BE2C (cell line): ENCODE data around the gene ATP5ME.
"Not testable (repeated sequence)": the region's sequence is repeated elsewhere in the genome, so short reads cannot be mapped to it uniquely, and the experiment has no call there.

Source experiments
- DNase-seq: peaks from one replicate; pipeline ENCODE4 v3.0.0-alpha.2; 2020
- H3K27me3 ChIP-seq: fragments of 250-450 bp; sonication (Bioruptor Pico); 2 replicates; pipeline ENCODE4 v1.5.1; 2020; ENCODE audit warnings: mild to moderate bottlenecking
- H3K36me3 ChIP-seq: fragments of 250-450 bp; sonication (Bioruptor Pico); 2 replicates; pipeline ENCODE4 v1.5.1; 2020; ENCODE audit warnings: mild to moderate bottlenecking
- H3K4me1 ChIP-seq: fragments of 250-450 bp; sonication (Bioruptor Pico); 2 replicates; pipeline ENCODE4 v1.5.1; 2020
- H3K4me3 ChIP-seq: 2 replicates; pipeline ENCODE4 v1.5.1; 2011; ENCODE audit warnings: low read depth, low read length
- H3K9me3 ChIP-seq: fragments of 250-450 bp; sonication (Bioruptor Pico); 2 replicates; pipeline ENCODE4 v1.5.1; 2020
- TF ChIP-seq, protein P1 (sequence below): IDR thresholded peaks from 2 replicates; pipeline ENCODE4 v1.5.1; 2012; ENCODE audit warnings: mild to moderate bottlenecking, low read depth, low read length

ATP5ME gene

GRCh38 chr4:637536-638280 is 36.4 kb downstream of the ATP5ME start:
- no peak for DNase-seq
- no peak overlapping the region for H3K4me3 ChIP-seq
- no peaks in the 10 kb centered on the region for H3K4me1 ChIP-seq
- H3K27me3 ChIP-seq, result no peaks in the 10 kb centered on the region
- TF ChIP-seq, protein P1, sequence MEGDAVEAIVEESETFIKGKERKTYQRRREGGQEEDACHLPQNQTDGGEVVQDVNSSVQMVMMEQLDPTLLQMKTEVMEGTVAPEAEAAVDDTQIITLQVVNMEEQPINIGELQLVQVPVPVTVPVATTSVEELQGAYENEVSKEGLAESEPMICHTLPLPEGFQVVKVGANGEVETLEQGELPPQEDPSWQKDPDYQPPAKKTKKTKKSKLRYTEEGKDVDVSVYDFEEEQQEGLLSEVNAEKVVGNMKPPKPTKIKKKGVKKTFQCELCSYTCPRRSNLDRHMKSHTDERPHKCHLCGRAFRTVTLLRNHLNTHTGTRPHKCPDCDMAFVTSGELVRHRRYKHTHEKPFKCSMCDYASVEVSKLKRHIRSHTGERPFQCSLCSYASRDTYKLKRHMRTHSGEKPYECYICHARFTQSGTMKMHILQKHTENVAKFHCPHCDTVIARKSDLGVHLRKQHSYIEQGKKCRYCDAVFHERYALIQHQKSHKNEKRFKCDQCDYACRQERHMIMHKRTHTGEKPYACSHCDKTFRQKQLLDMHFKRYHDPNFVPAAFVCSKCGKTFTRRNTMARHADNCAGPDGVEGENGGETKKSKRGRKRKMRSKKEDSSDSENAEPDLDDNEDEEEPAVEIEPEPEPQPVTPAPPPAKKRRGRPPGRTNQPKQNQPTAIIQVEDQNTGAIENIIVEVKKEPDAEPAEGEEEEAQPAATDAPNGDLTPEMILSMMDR, result no peak
- H3K36me3 ChIP-seq, result no peaks in the 10 kb centered on the region
- H3K9me3 ChIP-seq, result no peaks in the 10 kb centered on the region; the same call in none of the 2 replicates

DNA sequence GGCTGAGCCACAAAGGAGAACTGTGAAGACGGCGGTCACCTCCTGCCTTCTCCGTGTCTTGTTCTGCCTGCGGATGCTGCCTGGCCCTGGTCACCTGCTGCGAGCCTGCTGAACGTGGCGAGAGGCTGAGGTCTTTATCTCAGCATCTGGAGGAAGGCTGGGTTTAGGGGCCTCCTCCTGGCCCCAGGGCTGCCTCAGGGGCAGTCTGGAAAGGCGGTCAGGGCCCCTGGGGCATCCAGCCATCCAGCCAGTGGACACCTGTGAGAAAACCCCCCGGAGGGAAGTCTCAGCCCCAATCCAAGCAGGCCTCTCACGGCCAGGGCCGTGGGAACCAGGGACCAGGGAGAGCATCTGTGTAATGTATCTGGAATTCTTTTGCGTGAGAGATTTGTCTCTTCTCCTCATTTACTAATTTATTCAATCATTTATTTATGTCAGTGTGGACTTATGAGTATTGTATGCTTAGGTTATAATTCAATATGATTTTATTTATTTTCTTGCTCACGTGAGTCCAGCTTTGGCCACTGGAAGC is 37.4 kb downstream of the ATP5ME start:
- TF ChIP-seq, protein P1, result no peak
- Histone ChIP-seq H3K27me3 (no peaks in the 10 kb centered on the region), H3K4me1 (no peaks in the 10 kb centered on the region), H3K9me3 (no peaks in the 10 kb centered on the region; the same call in none of the 2 replicates), H3K36me3 (no peaks in the 10 kb centered on the region), H3K4me3 (no peak overlapping the region)
- no peak for DNase-seq

DNA sequence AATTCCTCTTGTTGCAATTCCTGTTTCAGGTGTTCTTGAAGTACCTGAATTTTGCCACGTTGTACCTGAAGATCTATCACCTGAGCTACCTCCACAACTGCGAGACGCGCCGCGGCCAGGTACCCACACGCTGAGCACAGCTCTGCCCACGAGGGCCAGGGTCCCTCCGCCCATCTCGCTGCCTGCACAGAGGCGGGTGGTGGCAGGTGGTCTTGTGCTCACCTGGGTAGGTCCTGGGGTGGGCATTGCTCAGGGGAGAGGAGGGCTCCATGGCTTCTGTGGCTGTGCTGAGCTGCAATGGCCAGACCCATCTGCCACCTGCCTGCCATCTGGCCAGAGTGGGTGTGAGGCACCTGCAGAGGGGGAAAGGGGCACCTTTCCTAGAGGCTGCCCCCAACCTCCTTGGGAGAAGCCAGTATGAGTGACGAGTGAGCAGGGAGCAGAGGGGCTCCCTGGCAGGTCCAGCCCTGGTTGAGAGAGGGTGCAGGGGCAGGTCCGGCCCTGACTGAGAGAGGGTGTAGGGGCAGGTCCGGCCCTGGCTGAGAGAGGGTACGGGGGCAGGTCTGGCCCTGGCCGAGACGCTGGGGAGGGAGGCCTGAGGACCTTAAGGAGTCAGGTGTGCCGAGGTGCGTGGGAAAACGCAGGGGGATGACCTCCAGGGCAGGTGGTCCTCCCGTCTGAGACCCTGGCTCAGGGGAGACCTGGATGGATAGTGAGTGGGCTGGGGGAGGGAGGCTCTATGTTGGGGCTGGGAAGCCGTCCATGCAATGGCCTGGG is 38.0 kb downstream of the ATP5ME start:
- TF ChIP-seq, protein P1, result no peak
- H3K9me3 ChIP-seq, result no peaks in the 10 kb centered on the region; the same call in none of the 2 replicates
- no peak for DNase-seq
- no peaks in the 10 kb centered on the region for H3K27me3 ChIP-seq
- no peaks in the 10 kb centered on the region for H3K4me1 ChIP-seq
- H3K36me3 ChIP-seq, result no peaks in the 10 kb centered on the region
- no peak overlapping the region for H3K4me3 ChIP-seq

GRCh38 chr4:635066-635835 is 38.8 kb downstream of the ATP5ME start:
- not testable (repeated sequence) for H3K27me3 ChIP-seq, H3K36me3 ChIP-seq, H3K9me3 ChIP-seq, DNase-seq, H3K4me3 ChIP-seq, H3K4me1 ChIP-seq

GRCh38 chr4:634599-634985 is 39.5 kb downstream of the ATP5ME start:
- no peaks in the 10 kb centered on the region for H3K27me3 ChIP-seq
- no peaks in the 10 kb centered on the region; the same call in none of the 2 replicates for H3K9me3 ChIP-seq
- no peak for DNase-seq
- H3K4me1 ChIP-seq, result no peaks in the 10 kb centered on the region
- no peaks in the 10 kb centered on the region for H3K36me3 ChIP-seq
- TF ChIP-seq, protein P1, result no peak
- H3K4me3 ChIP-seq, result no peak overlapping the region

DNA sequence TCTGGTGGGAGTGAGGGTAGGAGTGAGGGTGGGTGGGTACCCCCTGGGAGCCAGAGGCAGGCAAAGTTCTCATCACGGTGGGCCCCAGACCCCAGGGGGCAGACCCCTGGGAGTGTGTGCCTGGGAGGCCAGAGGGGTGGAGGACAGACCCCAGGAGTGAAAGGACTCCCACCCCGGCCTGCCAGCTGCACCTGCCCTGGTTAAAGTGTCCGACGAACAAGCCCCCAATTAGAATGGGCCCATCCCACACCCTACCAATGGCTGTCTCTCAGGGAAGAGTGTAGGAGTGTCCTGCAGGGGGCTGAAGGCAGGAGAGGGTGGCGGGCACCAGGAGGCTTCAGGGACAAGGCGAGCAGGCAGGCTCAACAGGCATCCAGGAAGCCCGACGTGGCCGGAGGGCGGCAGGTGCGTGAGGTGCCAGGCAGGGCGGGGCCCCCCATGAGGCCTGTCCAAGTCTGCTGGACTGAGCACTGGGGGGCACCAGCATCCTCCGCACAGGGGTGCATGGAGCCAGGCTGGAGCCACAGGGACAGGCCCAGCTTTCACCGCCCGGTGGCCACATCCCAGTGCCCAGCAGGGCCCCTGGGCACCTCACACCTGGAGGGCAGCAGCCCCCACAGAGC is 40.0 kb downstream of the ATP5ME start:
- no peaks in the 10 kb centered on the region for H3K4me1 ChIP-seq
- H3K9me3 ChIP-seq, result no peaks in the 10 kb centered on the region; the same call in none of the 2 replicates
- no peak overlapping the region for H3K4me3 ChIP-seq
- DNase-seq, result no peak
- TF ChIP-seq, protein P1, result no peak
- no peaks in the 10 kb centered on the region for H3K27me3 ChIP-seq
- H3K36me3 ChIP-seq, result no peaks in the 10 kb centered on the region
